GM18511 (cell line): Measurements from ENCODE around the gene C16orf92.
A peak's percentile ranks its signal among the peaks of the same experiment; 100 is the strongest.
"Not testable (repeated sequence)": the region's sequence is repeated elsewhere in the genome, so short reads cannot be mapped to it uniquely, and the experiment has no call there.

Source experiments
- ATAC-seq: cut with Tn5 transposase; IDR thresholded peaks from one replicate; pipeline ENCODE4 v1.9.1; 2021; ENCODE audit warnings: mild to moderate bottlenecking, moderate library complexity; ENCODE audit not compliant: unreplicated experiment

The C16orf92 gene

GRCh38 chr16:30023586-30023985 lies 588 bp downstream of the C16orf92 start:
- ATAC-seq = no peak

GRCh38 chr16:30024451-30024850 lies 1.5 kb downstream of the C16orf92 start:
- no peak for ATAC-seq

GRCh38 chr16:30025156-30025555 lies 2.2 kb downstream of the C16orf92 start:
- ATAC-seq = no peak

- ATAC-seq = no peak
These were observed 2.6 kb downstream of the C16orf92 start for GRCh38 chr16:30025574-30025973.

GRCh38 chr16:30026449-30026848 lies 3.5 kb downstream of the C16orf92 start:
- no peak for ATAC-seq

- ATAC-seq = no peak
These were observed 4.8 kb downstream of the C16orf92 start for GRCh38 chr16:30027588-30028437.

GRCh38 chr16:30028438-30029076 lies 5.6 kb downstream of the C16orf92 start:
- ATAC-seq = no peak

GRCh38 chr16:30030011-30030685 lies 7.2 kb downstream of the C16orf92 start:
- ATAC-seq = no peak

- no peak for ATAC-seq
These were observed 7.9 kb downstream of the C16orf92 start, which contains the start of gene TLCD3B for GRCh38 chr16:30030841-30031413. TLCD3B (minus strand) TSS chr16:30031271; CDS start chr16:30030527, 744 bp downstream.

- ATAC-seq = no peak
These were observed 8.5 kb downstream of the C16orf92 start for GRCh38 chr16:30031477-30031918.

GRCh38 chr16:30032083-30032819 lies 9.3 kb downstream of the C16orf92 start:
- no peak for ATAC-seq

GRCh38 chr16:30033270-30033669 lies 10.3 kb downstream of the C16orf92 start:
- ATAC-seq = no peak

GRCh38 chr16:30040221-30040620 lies 17.2 kb downstream of the C16orf92 start:
- no peak for ATAC-seq

- ATAC-seq = not testable (repeated sequence)
These were observed 17.7 kb downstream of the C16orf92 start for GRCh38 chr16:30040690-30041089.

- ATAC-seq = no peak
These were observed 18.8 kb downstream of the C16orf92 start for GRCh38 chr16:30041841-30042240.

GRCh38 chr16:30046178-30046577 lies 23.2 kb downstream of the C16orf92 start:
- ATAC-seq = no peak

GRCh38 chr16:30046588-30046987 lies 23.6 kb downstream of the C16orf92 start:
- ATAC-seq = no peak

GRCh38 chr16:30049871-30050270 lies 26.9 kb downstream of the C16orf92 start:
- ATAC-seq = no peak

GRCh38 chr16:30051518-30051917 lies 28.5 kb downstream of the C16orf92 start:
- ATAC-seq = no peak

GRCh38 chr16:30052671-30053372 lies 29.8 kb downstream of the C16orf92 start:
- ATAC-seq = peak; percentile 65
